ENCODE measurements around the gene SRSF1.

- no peak for TF ChIP-seq CTCF (IDR thresholded peaks at IDR 0.05 in 2 of 3, conservative IDR thresholded peaks at IDR 0.05 in 1 of 3; ENCODE audit: borderline replicate concordance in 1 of 3, insufficient read depth in 1 of 3, low read depth in 2 of 3, low read length in 2 of 3)
- TF ChIP-seq POLR2AphosphoS5 (IDR thresholded peaks at IDR 0.05; ENCODE audit: low read depth, low read length) = no peak
Measured at GRCh38 chr17:58050966-58051365, 43.9 kb upstream of the SRSF1 start.
